Prostate gland (tissue), 2 donors: ENCODE results near the gene PEAK1.

ENCODE experiments used
- CTCF ChIP-seq, 4 experiments: fragments of 200-600 bp in 2 of 4; fragments of 450-650 bp in 2 of 4; sonication (generic) in 2 of 4; IDR thresholded peaks; 1 replicate in 3 of 4; 2 replicates in 1 of 4; pipeline ENCODE4 v1.5.1; 2016 to 2019; ENCODE audit warnings: antibody characterized with exemption in 4 of 4, mild to moderate bottlenecking in 2 of 4, moderate library complexity in 2 of 4
- POLR2AphosphoS5 ChIP-seq: sonication (generic); formaldehyde crosslinking; IDR thresholded peaks from one replicate; pipeline ENCODE4 v1.6.1; 2017; ENCODE audit warnings: antibody characterized with exemption

GRCh38 chr15:77221708-77222107 is 198.2 kb downstream of the PEAK1 start:
- TF ChIP-seq CTCF (IDR thresholded peaks at IDR 0.05) = no peak
- no peak for TF ChIP-seq POLR2AphosphoS5
